Activated CD4-positive, alpha-beta T cell treated with anti-CD3 and anti-CD28 coated beads, Interleukin-2, amount 10 ng/mL, durations not matched to agents 24 days and 14 days (primary cell): ENCODE results near the gene CRYBA1. TPM values are rescaled to one million over a fixed set of nuclear protein-coding genes. Genes with fewer than 3 reads are reported as not detected.
"Not testable (repeated sequence)": the region's sequence is repeated elsewhere in the genome, so short reads cannot be mapped to it uniquely, and the experiment has no call there.

Experiments used
- DNase-seq: peaks from one replicate; pipeline ENCODE4 v3.0.0; 2022
- H3K27ac Mint-ChIP-seq: one replicate; pipeline ENCODE4 v1.8.0; 2022; ENCODE audit warnings: mild to moderate bottlenecking, mixed read lengths
- H3K27me3 Mint-ChIP-seq: one replicate; pipeline ENCODE4 v1.8.0; 2022; ENCODE audit warnings: mixed read lengths
- H3K36me3 Mint-ChIP-seq: one replicate; pipeline ENCODE4 v1.8.0; 2022; ENCODE audit warnings: low read depth, mild to moderate bottlenecking, mixed read lengths
- H3K4me1 Mint-ChIP-seq: one replicate; pipeline ENCODE4 v1.8.0; 2021; ENCODE audit warnings: mixed read lengths
- H3K4me3 Mint-ChIP-seq: one replicate; pipeline ENCODE4 v1.8.0; 2022; ENCODE audit warnings: mild to moderate bottlenecking, moderate library complexity, mixed read lengths
- H3K9me3 Mint-ChIP-seq: one replicate; pipeline ENCODE4 v1.8.0; 2021; ENCODE audit warnings: mixed read lengths
- intact Hi-C: fragments of 100-400 bp; cut with micrococcal nuclease; formaldehyde crosslinking; loops from one replicate; pipeline ENCODE4 v1.15.1; 2023
- total RNA-seq: library from RNA; stranded (reverse); gene quantifications from 2 replicates; pipeline ENCODE4 v1.2.3, GENCODE V29; 2022

CRYBA1 gene
- total RNA-seq, 1 donor from 2014 or later = not detected

- Mint-ChIP-seq H3K9me3 (no peaks in the 10 kb centered on the region), H3K27me3 (peaks cover 5% of the 10 kb centered on the region), H3K36me3 (no peaks in the 10 kb centered on the region), H3K27ac (no peak overlapping the region), H3K4me1 (peaks cover 4% of the 10 kb centered on the region), H3K4me3 (no peak overlapping the region)
- intact Hi-C loops = no loop called here
- DNase-seq = no peak
These were observed 29.8 kb upstream of the CRYBA1 start for GRCh38 chr17:29216856-29217255.

- Mint-ChIP-seq H3K4me1 (peaks cover 4% of the 10 kb centered on the region), H3K4me3 (no peak overlapping the region), H3K27ac (no peak overlapping the region), H3K27me3 (peaks cover 5% of the 10 kb centered on the region), H3K9me3 (no peaks in the 10 kb centered on the region), H3K36me3 (no peaks in the 10 kb centered on the region)
- DNase-seq = peak; percentile 92
- intact Hi-C loops = loop anchor here (1.0 kb wide), 1 partner anchor 70 kb away; no protein-coding TSS in a partner anchor
These were observed 27.1 kb upstream of the CRYBA1 start for GRCh38 chr17:29219378-29220047.

GRCh38 chr17:29221338-29221737, 25.3 kb upstream of the CRYBA1 start:
- intact Hi-C loops, H3K27ac Mint-ChIP-seq, H3K4me3 Mint-ChIP-seq, H3K9me3 Mint-ChIP-seq, H3K4me1 Mint-ChIP-seq, H3K27me3 Mint-ChIP-seq, DNase-seq, H3K36me3 Mint-ChIP-seq: not testable (repeated sequence)

- Mint-ChIP-seq H3K27me3 (peaks cover 4% of the 10 kb centered on the region), H3K4me3 (no peak overlapping the region), H3K36me3 (no peaks in the 10 kb centered on the region), H3K27ac (no peak overlapping the region), H3K9me3 (no peaks in the 10 kb centered on the region), H3K4me1 (peaks cover 2% of the 10 kb centered on the region)
- intact Hi-C loops = no loop called here
- no peak for DNase-seq
These were observed 21.3 kb upstream of the CRYBA1 start for GRCh38 chr17:29225396-29225795.

- DNase-seq = no peak
- no peaks in the 10 kb centered on the region for H3K4me1 Mint-ChIP-seq
- intact Hi-C loops = no loop called here
- no peak overlapping the region for H3K27ac Mint-ChIP-seq
- no peak overlapping the region for H3K4me3 Mint-ChIP-seq
- no peaks in the 10 kb centered on the region for H3K36me3 Mint-ChIP-seq
- H3K9me3 Mint-ChIP-seq = no peaks in the 10 kb centered on the region
- H3K27me3 Mint-ChIP-seq = peaks cover 12% of the 10 kb centered on the region
These were observed 13.4 kb upstream of the CRYBA1 start for GRCh38 chr17:29233301-29233700.

GRCh38 chr17:29234972-29235371, 11.7 kb upstream of the CRYBA1 start:
- H3K27ac Mint-ChIP-seq, H3K4me3 Mint-ChIP-seq, DNase-seq, H3K9me3 Mint-ChIP-seq, H3K36me3 Mint-ChIP-seq, H3K27me3 Mint-ChIP-seq, intact Hi-C loops, H3K4me1 Mint-ChIP-seq: not testable (repeated sequence)

GRCh38 chr17:29235904-29236303, 10.8 kb upstream of the CRYBA1 start:
- no peak for DNase-seq
- Mint-ChIP-seq H3K9me3 (no peaks in the 10 kb centered on the region), H3K27me3 (peaks cover 6% of the 10 kb centered on the region), H3K4me1 (peaks cover 7% of the 10 kb centered on the region), H3K4me3 (no peak overlapping the region), H3K27ac (no peak overlapping the region), H3K36me3 (no peaks in the 10 kb centered on the region)
- intact Hi-C loops = no loop called here

GRCh38 chr17:29237476-29238132, 9.1 kb upstream of the CRYBA1 start:
- Mint-ChIP-seq H3K27ac (no peak overlapping the region), H3K27me3 (peaks cover 6% of the 10 kb centered on the region), H3K4me3 (no peak overlapping the region), H3K36me3 (no peaks in the 10 kb centered on the region), H3K4me1 (peaks cover 10% of the 10 kb centered on the region), H3K9me3 (no peaks in the 10 kb centered on the region)
- DNase-seq = no peak
- intact Hi-C loops = no loop called here

- Mint-ChIP-seq H3K9me3 (no peaks in the 10 kb centered on the region), H3K4me3 (no peak overlapping the region), H3K27ac (no peak overlapping the region), H3K36me3 (no peaks in the 10 kb centered on the region), H3K4me1 (peaks cover 10% of the 10 kb centered on the region), H3K27me3 (peaks cover 6% of the 10 kb centered on the region)
- intact Hi-C loops = no loop called here
- no peak for DNase-seq
These were observed 8.4 kb upstream of the CRYBA1 start for GRCh38 chr17:29238133-29238850.

- Mint-ChIP-seq H3K4me3 (no peak overlapping the region), H3K9me3 (no peaks in the 10 kb centered on the region), H3K4me1 (peaks cover 10% of the 10 kb centered on the region), H3K27me3 (peaks cover 3% of the 10 kb centered on the region), H3K27ac (peak overlapping the region; percentile 10), H3K36me3 (no peaks in the 10 kb centered on the region)
- intact Hi-C loops = no loop called here
- no peak for DNase-seq
These were observed 6.2 kb upstream of the CRYBA1 start for GRCh38 chr17:29240477-29240876.

GRCh38 chr17:29240968-29241963, 5.4 kb upstream of the CRYBA1 start:
- intact Hi-C loops = no loop called here
- no peaks in the 10 kb centered on the region for H3K36me3 Mint-ChIP-seq
- H3K4me1 Mint-ChIP-seq = peaks cover 10% of the 10 kb centered on the region
- DNase-seq = no peak
- H3K9me3 Mint-ChIP-seq = no peaks in the 10 kb centered on the region
- H3K4me3 Mint-ChIP-seq = no peak overlapping the region
- H3K27me3 Mint-ChIP-seq = peaks cover 1% of the 10 kb centered on the region
- H3K27ac Mint-ChIP-seq = peak overlapping the region; percentile 61

- DNase-seq = no peak
- Mint-ChIP-seq H3K9me3 (no peaks in the 10 kb centered on the region), H3K36me3 (no peaks in the 10 kb centered on the region), H3K4me1 (peaks cover 10% of the 10 kb centered on the region), H3K27me3 (peaks cover 1% of the 10 kb centered on the region), H3K4me3 (no peak overlapping the region), H3K27ac (no peak overlapping the region)
- intact Hi-C loops = no loop called here
These were observed 4.6 kb upstream of the CRYBA1 start for GRCh38 chr17:29242051-29242450.

- Mint-ChIP-seq H3K27me3 (peaks cover 1% of the 10 kb centered on the region), H3K4me1 (peaks cover 10% of the 10 kb centered on the region), H3K27ac (no peak overlapping the region), H3K9me3 (no peaks in the 10 kb centered on the region), H3K4me3 (no peak overlapping the region), H3K36me3 (no peaks in the 10 kb centered on the region)
- intact Hi-C loops = no loop called here
- DNase-seq = no peak
These were observed 3.9 kb upstream of the CRYBA1 start for GRCh38 chr17:29242790-29243189.
